SK-N-SH (cell line): Measurements from ENCODE around the gene NOL6. TPM values are rescaled to one million over a fixed set of nuclear protein-coding genes. Genes with fewer than 3 reads are reported as not detected.

ENCODE experiments used
- CTCF ChIA-PET: fragments of 300-600, 350-600 bp; formaldehyde crosslinking; extraction: SDS; loops from one replicate; lab custom pipeline; 2021; lab: Yijun Ruan, JAX
- POLR2A ChIA-PET: fragments of 350-600 bp; sonication (Branson Sonifier 250); formaldehyde crosslinking; extraction: SDS; loops from one replicate; lab custom pipeline; 2020; ENCODE audit warnings: antibody characterized with exemption, inconsistent platforms; lab: Yijun Ruan, JAX
- DNase-seq: peaks from one replicate; pipeline ENCODE4 v3.0.0; 2012
- H2AFZ ChIP-seq: fragments of 200-600 bp; sonication (generic); 2 replicates; pipeline ENCODE4 v1.8.1; 2016; ENCODE audit warnings: antibody characterized with exemption, mild to moderate bottlenecking, low read depth
- H3F3A ChIP-seq: fragments of 200-600 bp; sonication (generic); replicated peaks from 2 replicates; pipeline ENCODE3; 2016; ENCODE audit warnings: antibody characterized with exemption, mild to moderate bottlenecking; ENCODE audit not compliant: insufficient read depth
- H3K27ac ChIP-seq, 2 experiments: fragments of 200-500 bp in 1 of 2; fragments of 200-600 bp in 1 of 2; sonication (Bioruptor generic) in 1 of 2; sonication (generic), shearing (Covaris generic) in 1 of 2; 2 replicates each; pipeline versions ENCODE4 v1.5.1 to v1.6.1; 2014 to 2016; ENCODE audit warnings: low read depth in 2 of 2, inconsistent platforms in 1 of 2, low read length in 1 of 2, mild to moderate bottlenecking in 1 of 2, mixed read lengths in 1 of 2
- H3K27me3 ChIP-seq: fragments of 200-600 bp; sonication (generic), shearing (Covaris generic); 2 replicates; pipeline ENCODE4 v1.6.1; 2016; ENCODE audit warnings: mixed run types; ENCODE audit not compliant: insufficient read depth
- H3K36me3 ChIP-seq, 2 experiments: fragments of 200-500 bp in 1 of 2; fragments of 200-600 bp in 1 of 2; sonication (Bioruptor generic) in 1 of 2; sonication (generic) in 1 of 2; replicated peaks in 1 of 2; 2 replicates each; pipeline versions ENCODE3 to v1.5.1; 2014 to 2016; ENCODE audit warnings: low read length in 1 of 2, mild to moderate bottlenecking in 1 of 2; ENCODE audit not compliant: insufficient read depth in 2 of 2, control insufficient read depth in 1 of 2
- H3K4me1 ChIP-seq, 2 experiments: fragments of 200-500 bp in 1 of 2; fragments of 200-600 bp in 1 of 2; sonication (Bioruptor generic) in 1 of 2; sonication (generic), shearing (Covaris generic) in 1 of 2; 2 replicates each; pipeline versions ENCODE4 v1.5.1 to v1.6.1; 2014 to 2016; ENCODE audit warnings: low read depth in 1 of 2, low read length in 1 of 2, mixed run types in 1 of 2; ENCODE audit not compliant: insufficient read depth in 2 of 2, control insufficient read depth in 1 of 2
- H3K4me2 ChIP-seq: fragments of 200-600 bp; sonication (generic), shearing (Covaris generic); 2 replicates; pipeline ENCODE4 v1.6.1; 2017; ENCODE audit warnings: mixed run types
- H3K4me3 ChIP-seq, 2 experiments: fragments of 200-500 bp in 1 of 2; fragments of 200-600 bp in 1 of 2; sonication (Bioruptor generic) in 1 of 2; sonication (generic), shearing (Covaris generic) in 1 of 2; 2 replicates each; pipeline versions ENCODE4 v1.5.1 to v1.8.1; 2014 to 2016; ENCODE audit warnings: low read depth in 2 of 2, inconsistent platforms in 1 of 2, low read length in 1 of 2, mild to moderate bottlenecking in 1 of 2, mixed read lengths in 1 of 2, moderate library complexity in 1 of 2
- H3K79me2 ChIP-seq: fragments of 200-600 bp; sonication (generic); 2 replicates; pipeline ENCODE4 v1.8.1; 2017; ENCODE audit warnings: mild to moderate bottlenecking; ENCODE audit not compliant: insufficient read depth
- H3K9ac ChIP-seq: fragments of 200-600 bp; sonication (generic); 2 replicates; pipeline ENCODE4 v1.6.1; 2017; ENCODE audit warnings: mixed run types
- H3K9me2 ChIP-seq: fragments of 200-600 bp; sonication (generic); 2 replicates; pipeline ENCODE4 v1.6.1; 2017; ENCODE audit warnings: mixed run types
- H3K9me3 ChIP-seq: fragments of 200-600 bp; sonication (generic); 2 replicates; pipeline ENCODE4 v1.6.1; 2017; ENCODE audit warnings: mixed run types, mild to moderate bottlenecking, moderate library complexity
- H4K20me1 ChIP-seq: fragments of 200-600 bp; sonication (generic); 2 replicates; pipeline ENCODE4 v1.6.1; 2017; ENCODE audit warnings: mild to moderate bottlenecking, mixed run types; ENCODE audit not compliant: insufficient read depth
- EP300 ChIP-seq, 2 experiments: IDR thresholded peaks; 2 replicates each; pipeline versions ENCODE4 v1.4.0 to v1.6.1; 2012; ENCODE audit warnings: borderline replicate concordance in 1 of 2, low read depth in 1 of 2, low read length in 1 of 2
- FOXJ3 ChIP-seq: sonication (generic); formaldehyde crosslinking; IDR thresholded peaks from 2 replicates; pipeline ENCODE4 v1.5.1; 2020; ENCODE audit warnings: mild to moderate bottlenecking, missing genetic modification reagents
- GABPA ChIP-seq: IDR thresholded peaks from 2 replicates; pipeline ENCODE4 v1.4.0; 2012; ENCODE audit warnings: low read depth, mild to moderate bottlenecking
- GATA2 ChIP-seq: sonication (generic); formaldehyde crosslinking; IDR thresholded peaks from 2 replicates; pipeline ENCODE4 v1.5.0; 2020; ENCODE audit warnings: mild to moderate bottlenecking, missing genetic modification reagents
- IRF3 ChIP-seq: fragments of 150-350 bp; IDR thresholded peaks from 2 replicates; pipeline ENCODE4 v1.6.1; 2016; ENCODE audit warnings: mild to moderate bottlenecking, low read depth, low read length
- JUND ChIP-seq: IDR thresholded peaks from 2 replicates; pipeline ENCODE4 v1.4.0; 2012
- MEF2A ChIP-seq: IDR thresholded peaks from 2 replicates; pipeline ENCODE4 v1.4.0; 2012; ENCODE audit warnings: low read depth, borderline replicate concordance
- MXI1 ChIP-seq: IDR thresholded peaks from 2 replicates; pipeline ENCODE4 v1.6.1; 2012; ENCODE audit warnings: mild to moderate bottlenecking, low read depth, low read length, improper control_type of control experiment
- NFIC ChIP-seq: IDR thresholded peaks from 2 replicates; pipeline ENCODE4 v1.4.0; 2012; ENCODE audit warnings: borderline replicate concordance
- PBX3 ChIP-seq: IDR thresholded peaks from 2 replicates; pipeline ENCODE4; 2012
- POLR2AphosphoS5 ChIP-seq: IDR thresholded peaks from 2 replicates; pipeline ENCODE4 v1.6.1; 2012; ENCODE audit warnings: low read depth, low read length
- RFX5 ChIP-seq: IDR thresholded peaks from 2 replicates; pipeline ENCODE4 v1.6.1; 2012; ENCODE audit warnings: mild to moderate bottlenecking, improper control_type of control experiment, low read length
- SIN3A ChIP-seq: IDR thresholded peaks from 2 replicates; pipeline ENCODE4 v1.6.1; 2012; ENCODE audit warnings: low read depth, mild to moderate bottlenecking, low read length, moderate library complexity, borderline replicate concordance
- TAF1 ChIP-seq: IDR thresholded peaks from 2 replicates; pipeline ENCODE4 v1.6.1; 2012; ENCODE audit warnings: low read depth, mild to moderate bottlenecking, low read length, moderate library complexity, borderline replicate concordance
- TCF12 ChIP-seq: IDR thresholded peaks from 2 replicates; pipeline ENCODE4 v1.4.0; 2012
- TEAD4 ChIP-seq: IDR thresholded peaks from 2 replicates; pipeline ENCODE4 v1.4.0; 2012; ENCODE audit warnings: mild to moderate bottlenecking, borderline replicate concordance; ENCODE audit not compliant: insufficient read depth
- WGBS: methylation state at CpG from one replicate; pipeline ENCODE4 v1.1.6; 2017; ENCODE audit warnings: low lambda C conversion rate; 5-methylcytosine and 5-hydroxymethylcytosine counted together
- polyA plus RNA-seq, 3 experiments: library from polyadenylated mRNA; depleted of rRNA; stranded (reverse); fragments of >200 nt; gene quantifications; 2 replicates each; pipeline ENCODE4 v1.2.3, GENCODE V29; 2012
- TF ChIP-seq, protein P1 (sequence below): IDR thresholded peaks from 2 replicates; pipeline ENCODE4 v1.6.1; 2012; ENCODE audit warnings: mild to moderate bottlenecking, low read depth, low read length, moderate library complexity

NOL6 gene
- polyA plus RNA-seq, 1 of the 3 experiments (the other 2 are of a cell fraction) = 52.2 TPM

DNA sequence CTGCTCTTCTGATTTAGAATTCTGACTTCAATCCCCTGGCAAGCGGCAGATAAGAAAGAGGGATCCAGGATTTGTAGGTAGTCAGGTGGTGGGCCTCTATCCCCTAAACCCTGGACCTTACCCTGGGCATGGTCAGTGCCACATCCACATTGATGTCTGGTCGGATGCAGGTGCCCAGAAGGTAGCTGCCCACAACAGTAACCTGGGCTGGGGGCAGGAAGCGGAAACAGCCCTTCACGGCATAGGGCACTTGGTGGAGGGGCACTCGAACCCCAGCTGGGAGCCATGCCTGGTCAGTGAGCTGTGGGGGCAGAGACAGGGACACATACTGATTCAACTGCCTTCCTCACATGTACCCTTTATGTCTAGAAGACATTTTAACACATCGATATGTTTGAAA lies 3.8 kb downstream of the NOL6 start:
- 0 out of 2 replicates have a peak, but pooled peaks cover 4% of the 10 kb centered on the region for H4K20me1 ChIP-seq
- H3K27me3 ChIP-seq = no peaks in the 10 kb centered on the region
- WGBS = 91% methylated on average over 5 of the region's 6 CpGs
- H3K27ac ChIP-seq = no peak overlapping the region
- no peak overlapping the region for H3K4me2 ChIP-seq
- H3F3A ChIP-seq = no peaks in the 10 kb centered on the region
- peaks cover 41% of the 10 kb centered on the region for H3K79me2 ChIP-seq
- no peak overlapping the region for H3K4me3 ChIP-seq
- TF ChIP-seq GABPA (no peak), TCF12 (no peak), MXI1 (no peak), POLR2AphosphoS5 (no peak), EP300 (IDR thresholded peaks at IDR 0.05; ENCODE audit: borderline replicate concordance in 1 of 2, low read depth in 1 of 2, low read length in 1 of 2) (no peak), IRF3 (no peak), TAF1 (no peak), GATA2 (no peak), NFIC (no peak), RFX5 (no peak), TEAD4 (no peak), FOXJ3 (CRISPR knock-in tag) (no peak)
- H3K9me3 ChIP-seq = no peaks in the 10 kb centered on the region
- ChIA-PET CTCF (interaction anchor here (1.0 to 3.0 kb wide), 4 partner anchors 17 to 95 kb away, joined by 3 to 13 read pairs (median 6); no protein-coding TSS in a partner anchor), POLR2A (no interaction called here)
- peaks cover 0 to 11% of the 10 kb centered on the region in 2 experiments; a peak in 1 of 4 replicates for H3K4me1 ChIP-seq
- no peak for DNase-seq
- H3K9me2 ChIP-seq = no peaks in the 10 kb centered on the region
- no peak overlapping the region for H3K9ac ChIP-seq
- no peak overlapping the region for H2AFZ ChIP-seq
- H3K36me3 ChIP-seq = peaks cover 55 to 67% of the 10 kb centered on the region in 2 experiments

GRCh38 chr9:33468797-33469621 lies 4.7 kb downstream of the NOL6 start:
- POLR2A ChIA-PET = no interaction called here

More at GRCh38 chr9:33468797-33469621, 4.7 kb downstream of the NOL6 start:
- Histone ChIP-seq H3K9ac (no peak overlapping the region), H4K20me1 (0 out of 2 replicates have a peak, but pooled peaks cover 4% of the 10 kb centered on the region), H3K4me3 (no peak overlapping the region), H3K9me3 (no peaks in the 10 kb centered on the region), H3K36me3 (peaks cover 62 to 76% of the 10 kb centered on the region in 2 experiments), H3K27ac (no peak overlapping the region), H3F3A (no peaks in the 10 kb centered on the region), H3K4me1 (peaks cover 0 to 11% of the 10 kb centered on the region in 2 experiments; a peak in 1 of 4 replicates), H3K4me2 (no peak overlapping the region), H3K79me2 (peaks cover 36% of the 10 kb centered on the region), H2AFZ (no peak overlapping the region), H3K9me2 (no peaks in the 10 kb centered on the region), H3K27me3 (no peaks in the 10 kb centered on the region)
- TF ChIP-seq EP300 (IDR thresholded peaks at IDR 0.05; ENCODE audit: borderline replicate concordance in 1 of 2, low read depth in 1 of 2, low read length in 1 of 2) (no peak), MEF2A (no peak), JUND (no peak), SIN3A (no peak), GABPA (no peak), PBX3 (no peak), RFX5 (no peak), TAF1 (no peak), GATA2 (no peak)
- TF ChIP-seq, protein P1, sequence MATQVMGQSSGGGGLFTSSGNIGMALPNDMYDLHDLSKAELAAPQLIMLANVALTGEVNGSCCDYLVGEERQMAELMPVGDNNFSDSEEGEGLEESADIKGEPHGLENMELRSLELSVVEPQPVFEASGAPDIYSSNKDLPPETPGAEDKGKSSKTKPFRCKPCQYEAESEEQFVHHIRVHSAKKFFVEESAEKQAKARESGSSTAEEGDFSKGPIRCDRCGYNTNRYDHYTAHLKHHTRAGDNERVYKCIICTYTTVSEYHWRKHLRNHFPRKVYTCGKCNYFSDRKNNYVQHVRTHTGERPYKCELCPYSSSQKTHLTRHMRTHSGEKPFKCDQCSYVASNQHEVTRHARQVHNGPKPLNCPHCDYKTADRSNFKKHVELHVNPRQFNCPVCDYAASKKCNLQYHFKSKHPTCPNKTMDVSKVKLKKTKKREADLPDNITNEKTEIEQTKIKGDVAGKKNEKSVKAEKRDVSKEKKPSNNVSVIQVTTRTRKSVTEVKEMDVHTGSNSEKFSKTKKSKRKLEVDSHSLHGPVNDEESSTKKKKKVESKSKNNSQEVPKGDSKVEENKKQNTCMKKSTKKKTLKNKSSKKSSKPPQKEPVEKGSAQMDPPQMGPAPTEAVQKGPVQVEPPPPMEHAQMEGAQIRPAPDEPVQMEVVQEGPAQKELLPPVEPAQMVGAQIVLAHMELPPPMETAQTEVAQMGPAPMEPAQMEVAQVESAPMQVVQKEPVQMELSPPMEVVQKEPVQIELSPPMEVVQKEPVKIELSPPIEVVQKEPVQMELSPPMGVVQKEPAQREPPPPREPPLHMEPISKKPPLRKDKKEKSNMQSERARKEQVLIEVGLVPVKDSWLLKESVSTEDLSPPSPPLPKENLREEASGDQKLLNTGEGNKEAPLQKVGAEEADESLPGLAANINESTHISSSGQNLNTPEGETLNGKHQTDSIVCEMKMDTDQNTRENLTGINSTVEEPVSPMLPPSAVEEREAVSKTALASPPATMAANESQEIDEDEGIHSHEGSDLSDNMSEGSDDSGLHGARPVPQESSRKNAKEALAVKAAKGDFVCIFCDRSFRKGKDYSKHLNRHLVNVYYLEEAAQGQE = no peak
- no peak for DNase-seq
- CTCF ChIA-PET = interaction anchor here (1.3 to 3.0 kb wide), 4 partner anchors 11 to 94 kb away, joined by 4 to 33 read pairs (median 10); no protein-coding TSS in a partner anchor
- WGBS = 95% methylated on average over 18 of the region's 21 CpGs
